22Rv1 (cell line): ENCODE results near the gene PNKP.
A peak's percentile ranks its signal among the peaks of the same experiment; 100 is the strongest.

Source experiments
- H3K27ac ChIP-seq: fragments of 450-650 bp; 2 replicates; pipeline ENCODE4 v1.5.1; 2017
- ZFX ChIP-seq: fragments of 450-650 bp; IDR thresholded peaks from 2 replicates; pipeline ENCODE4 v1.6.1; 2017; ENCODE audit warnings: antibody characterized with exemption, borderline replicate concordance
- TF ChIP-seq, protein P1 (sequence below): fragments of 450-650 bp; IDR thresholded peaks from 2 replicates; pipeline ENCODE4 v1.5.1; 2017; ENCODE audit warnings: mild to moderate bottlenecking

The PNKP gene

DNA sequence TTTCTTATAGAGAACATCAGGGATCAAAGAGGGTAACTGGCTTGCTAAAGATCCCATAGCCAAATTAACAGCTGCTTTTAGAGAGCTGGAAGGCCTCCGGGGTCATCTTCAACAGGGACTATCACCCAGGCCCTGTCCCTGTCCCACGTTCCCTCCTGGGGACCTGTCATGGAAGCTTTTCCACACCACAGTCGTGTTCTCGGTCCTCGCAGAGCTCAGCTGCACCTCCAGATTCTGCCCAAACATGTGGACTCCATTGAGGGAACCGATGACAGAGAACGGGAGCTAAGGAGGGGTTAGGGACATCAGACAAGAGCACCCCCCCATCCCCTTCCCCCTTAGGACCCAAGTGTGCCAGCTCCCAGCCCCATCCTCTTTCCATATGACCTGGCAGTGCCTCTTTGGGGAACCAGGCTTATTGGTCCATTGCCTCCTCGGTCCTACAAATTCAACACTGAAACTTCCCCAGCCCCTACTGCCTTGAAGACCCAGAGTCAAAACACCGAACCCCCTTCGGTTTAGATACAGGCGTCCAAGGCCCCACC lies 54.9 kb downstream of the PNKP start:
- no peak for TF ChIP-seq ZFX
- TF ChIP-seq, protein P1, sequence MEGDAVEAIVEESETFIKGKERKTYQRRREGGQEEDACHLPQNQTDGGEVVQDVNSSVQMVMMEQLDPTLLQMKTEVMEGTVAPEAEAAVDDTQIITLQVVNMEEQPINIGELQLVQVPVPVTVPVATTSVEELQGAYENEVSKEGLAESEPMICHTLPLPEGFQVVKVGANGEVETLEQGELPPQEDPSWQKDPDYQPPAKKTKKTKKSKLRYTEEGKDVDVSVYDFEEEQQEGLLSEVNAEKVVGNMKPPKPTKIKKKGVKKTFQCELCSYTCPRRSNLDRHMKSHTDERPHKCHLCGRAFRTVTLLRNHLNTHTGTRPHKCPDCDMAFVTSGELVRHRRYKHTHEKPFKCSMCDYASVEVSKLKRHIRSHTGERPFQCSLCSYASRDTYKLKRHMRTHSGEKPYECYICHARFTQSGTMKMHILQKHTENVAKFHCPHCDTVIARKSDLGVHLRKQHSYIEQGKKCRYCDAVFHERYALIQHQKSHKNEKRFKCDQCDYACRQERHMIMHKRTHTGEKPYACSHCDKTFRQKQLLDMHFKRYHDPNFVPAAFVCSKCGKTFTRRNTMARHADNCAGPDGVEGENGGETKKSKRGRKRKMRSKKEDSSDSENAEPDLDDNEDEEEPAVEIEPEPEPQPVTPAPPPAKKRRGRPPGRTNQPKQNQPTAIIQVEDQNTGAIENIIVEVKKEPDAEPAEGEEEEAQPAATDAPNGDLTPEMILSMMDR: no peak
- peak overlapping the region; percentile 74 for H3K27ac ChIP-seq

DNA sequence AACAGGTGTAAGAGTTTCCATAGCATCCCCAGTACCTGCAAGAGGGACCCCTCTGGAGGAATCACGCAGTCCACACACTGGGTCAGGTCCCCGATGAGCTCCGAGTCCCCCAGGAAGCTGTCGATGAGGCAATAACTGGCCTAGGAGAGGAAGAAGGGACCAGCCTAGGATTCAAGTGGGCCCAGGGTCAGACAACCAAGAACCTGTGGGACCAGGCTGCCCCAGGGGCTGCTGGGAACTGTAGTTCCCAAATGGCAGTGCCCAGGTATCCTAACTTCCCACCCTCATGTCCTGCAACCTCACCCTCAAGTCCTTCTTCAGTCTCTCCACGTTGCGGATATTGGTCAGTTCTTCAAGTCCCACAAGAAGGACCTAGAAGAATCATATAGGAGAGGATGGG lies 56.0 kb downstream of the PNKP start:
- TF ChIP-seq ZFX: no peak
- TF ChIP-seq, protein P1: no peak
- H3K27ac ChIP-seq: no peak overlapping the region
